Activated CD8-positive, alpha-beta memory T cell treated with anti-CD3 and anti-CD28 coated beads, Interleukin-2, amount 50 U/mL, for 24 hours (primary cell): ENCODE measurements around the gene CHRNA4.
"Not testable (repeated sequence)": the region's sequence is repeated elsewhere in the genome, so short reads cannot be mapped to it uniquely, and the experiment has no call there.

Experiments used
- DNase-seq: peaks from one replicate; pipeline ENCODE4 v3.0.0-alpha.2; 2020; ENCODE audit errors: extremely low read depth

The CHRNA4 gene

GRCh38 chr20:63350196-63350595 is 11.0 kb downstream of the CHRNA4 start:
- no peak for DNase-seq

DNA sequence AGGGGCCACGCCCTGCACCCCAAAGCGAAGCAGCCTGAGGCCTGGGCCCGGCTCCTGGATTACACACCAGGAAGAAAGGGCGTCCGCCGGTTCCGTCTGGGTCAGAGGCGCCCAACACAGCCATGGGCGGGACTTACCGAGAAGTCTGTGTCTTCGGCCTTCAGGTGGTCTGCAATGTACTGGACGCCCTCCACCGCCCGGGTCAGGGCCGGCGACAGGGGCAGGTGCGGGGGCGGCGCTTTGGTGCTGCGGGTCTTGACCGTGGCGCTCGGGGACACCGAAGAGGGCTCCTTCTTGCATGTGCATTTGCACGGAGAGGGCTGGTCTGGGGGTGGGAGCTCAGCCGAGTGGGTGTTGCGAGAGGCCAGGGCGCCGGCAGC is 11.6 kb downstream of the CHRNA4 start:
- DNase-seq, result no peak

DNA sequence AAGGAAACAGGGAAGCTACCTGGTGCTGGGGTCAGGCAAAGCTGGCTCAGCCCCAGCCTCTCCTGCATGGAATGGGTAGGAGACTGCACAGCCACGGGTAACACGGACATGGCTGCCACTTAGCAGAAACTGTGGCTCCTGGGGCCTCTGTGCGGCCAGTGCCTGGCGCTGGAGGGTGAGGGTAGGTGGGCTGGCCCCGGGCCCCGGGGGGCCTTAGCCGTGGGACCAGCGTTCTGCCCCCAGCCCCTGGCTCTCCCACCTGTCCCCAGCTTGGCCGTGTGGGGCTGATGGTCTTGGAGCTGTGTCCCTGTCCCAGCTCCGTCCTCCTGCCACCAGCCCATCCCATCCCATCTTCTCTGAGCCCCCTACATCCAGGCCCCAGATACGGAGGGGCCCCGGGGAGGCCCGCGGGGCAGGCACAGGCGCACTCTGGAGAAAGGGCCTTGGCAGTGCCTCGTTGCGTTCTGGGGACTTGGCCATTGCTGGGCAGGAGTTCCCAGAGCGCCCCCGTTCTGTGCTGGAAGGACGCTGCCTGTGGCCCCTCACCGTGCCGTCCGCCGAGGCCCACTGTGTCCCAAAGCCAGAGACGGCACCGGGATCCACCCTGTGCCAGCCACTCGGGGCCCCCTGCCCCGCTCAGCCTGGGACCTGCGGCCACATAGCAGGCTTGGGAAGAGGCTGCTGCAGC is 12.2 kb downstream of the CHRNA4 start:
- no peak for DNase-seq

DNA sequence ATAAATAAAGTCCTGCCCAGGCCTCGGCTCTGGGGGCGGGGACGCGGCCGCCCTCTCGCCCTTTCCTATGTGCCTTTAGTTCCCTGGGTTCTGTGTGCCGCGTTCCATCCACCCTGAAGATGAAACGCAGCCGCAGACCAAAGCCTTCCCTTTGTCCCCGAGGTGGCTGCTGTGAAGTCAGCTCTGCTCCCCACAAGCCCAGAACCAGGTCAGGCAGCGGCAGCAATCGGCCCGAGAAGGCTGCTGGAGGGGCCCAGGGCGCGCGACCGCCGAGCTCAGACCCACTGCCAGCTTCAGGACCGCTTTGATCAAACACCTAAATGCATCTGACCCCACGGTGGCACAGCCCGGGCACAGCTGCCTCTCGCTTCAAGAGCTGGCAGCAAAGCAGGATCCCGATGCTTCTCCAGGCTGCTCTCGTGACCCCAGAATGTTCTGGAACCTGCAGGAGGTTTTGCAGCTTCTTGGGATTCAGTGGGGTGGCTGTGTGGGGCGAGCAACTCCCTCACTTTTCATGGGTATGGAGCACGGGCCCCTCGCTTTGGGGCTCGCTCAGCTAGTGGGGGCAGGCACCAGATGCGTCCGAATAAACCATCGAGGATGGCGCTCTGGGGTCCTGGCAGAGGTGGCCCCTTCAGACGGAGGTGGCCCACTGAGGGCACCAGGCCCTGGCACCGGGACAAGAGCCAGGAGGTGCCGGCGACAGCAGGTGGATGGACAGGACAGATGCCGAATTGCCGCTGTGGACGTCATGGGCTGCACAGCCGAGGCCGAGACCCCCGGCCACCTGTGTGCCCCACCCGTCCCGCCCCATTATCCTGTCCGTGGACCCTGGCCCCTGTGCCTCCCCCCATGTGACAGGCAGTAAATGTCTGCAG is 13.0 kb downstream of the CHRNA4 start:
- no peak for DNase-seq

- DNase-seq, result no peak
Measured at GRCh38 chr20:63347081-63347741, 13.9 kb downstream of the CHRNA4 start.

GRCh38 chr20:63346131-63347080 is 14.7 kb downstream of the CHRNA4 start:
- no peak for DNase-seq

GRCh38 chr20:63345328-63346100 is 15.6 kb downstream of the CHRNA4 start:
- DNase-seq, result no peak

DNA sequence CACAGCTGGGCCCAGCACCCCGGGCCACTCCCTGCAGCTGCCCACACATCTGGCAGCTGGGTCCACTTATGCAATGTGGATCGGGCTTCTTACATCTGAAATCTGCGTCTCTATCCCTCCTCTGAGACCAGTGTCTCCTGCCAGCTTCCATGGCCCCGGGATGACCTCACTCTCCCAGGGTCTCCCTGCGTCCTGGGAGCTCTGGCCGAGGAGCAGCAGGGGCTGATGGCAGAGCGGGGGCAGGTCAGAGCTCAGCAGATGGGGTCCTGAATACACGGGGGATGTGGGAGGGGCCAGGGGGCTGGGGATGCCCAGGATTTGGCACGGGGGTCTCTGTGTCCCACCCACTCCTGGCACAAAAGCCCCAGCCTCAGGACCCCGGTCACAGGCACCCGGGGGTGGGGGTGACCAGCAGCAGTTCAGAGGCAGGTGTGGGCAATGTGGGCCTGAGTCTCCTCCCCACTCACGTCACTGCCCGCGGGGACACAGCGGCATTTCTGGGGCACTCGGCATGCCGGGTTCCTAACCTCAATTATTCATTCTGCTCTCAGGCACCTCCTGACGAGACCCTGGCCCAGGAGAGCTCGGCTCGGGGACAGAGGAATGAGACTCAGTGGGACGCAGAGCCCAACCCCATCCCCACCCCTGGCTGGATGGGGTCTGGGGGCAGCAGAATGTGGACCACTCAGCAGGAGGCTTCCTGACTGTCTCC is 16.4 kb downstream of the CHRNA4 start:
- no peak for DNase-seq

GRCh38 chr20:63343460-63344445 is 17.4 kb downstream of the CHRNA4 start:
- no peak for DNase-seq

GRCh38 chr20:63342561-63343459 is 18.3 kb downstream of the CHRNA4 start:
- DNase-seq, result no peak

DNA sequence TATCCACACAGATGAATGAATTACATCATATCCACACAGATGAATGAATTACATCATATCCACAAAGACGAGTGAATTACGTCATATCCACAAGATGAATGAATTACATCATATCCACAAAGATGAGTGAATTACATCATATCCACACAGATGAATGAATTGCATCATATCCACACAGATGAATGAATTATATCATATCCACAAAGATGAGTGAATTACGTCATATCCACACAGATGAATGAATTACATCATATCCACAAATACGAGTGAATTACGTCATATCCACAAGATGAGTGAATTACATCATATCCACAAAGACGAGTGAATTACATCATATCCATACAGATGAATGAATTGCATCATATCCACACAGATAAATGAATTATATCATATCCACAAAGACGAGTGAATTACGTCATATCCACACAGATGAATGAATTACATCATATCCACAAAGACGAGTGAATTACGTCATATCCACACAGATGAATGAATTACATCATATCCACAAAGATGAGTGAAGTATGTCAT is 20.9 kb downstream of the CHRNA4 start:
- DNase-seq, result not testable (repeated sequence)

DNA sequence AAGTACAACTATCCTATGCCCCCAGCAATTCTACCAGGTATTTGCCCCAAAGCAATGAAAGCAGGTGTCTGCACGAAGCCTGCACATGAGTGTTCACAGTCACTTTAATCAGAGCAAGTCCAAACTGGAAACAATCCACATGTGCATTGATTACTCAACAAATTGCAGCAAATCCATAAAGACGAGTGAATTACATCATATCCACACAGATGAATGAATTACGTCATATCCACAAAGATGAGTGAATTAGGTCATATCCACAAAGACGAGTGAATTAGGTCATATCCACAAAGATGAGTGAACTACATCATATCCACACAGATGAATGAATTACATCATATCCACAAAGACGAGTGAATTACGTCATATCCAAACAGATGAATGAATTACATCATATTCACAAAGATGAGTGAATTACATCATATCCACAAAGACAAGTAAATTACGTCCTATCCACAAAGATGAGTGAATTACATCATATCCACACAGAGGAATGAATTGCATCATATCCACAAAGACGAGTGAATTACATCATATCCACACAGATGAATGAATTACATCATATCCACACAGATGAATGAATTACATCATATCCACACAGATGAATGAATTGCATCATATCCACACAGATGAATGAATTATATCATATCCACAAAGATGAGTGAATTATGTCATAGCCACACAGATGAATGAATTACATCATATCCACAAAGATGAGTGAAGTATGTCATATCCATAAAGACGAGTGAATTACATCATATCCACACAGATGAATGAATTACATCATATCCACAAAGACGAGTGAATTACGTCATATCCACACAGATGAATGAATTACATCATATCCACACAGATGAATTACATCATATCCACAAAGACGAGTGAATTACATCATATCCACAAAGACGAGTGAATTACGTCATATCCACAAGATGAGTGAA is 21.7 kb downstream of the CHRNA4 start:
- not testable (repeated sequence) for DNase-seq

DNA sequence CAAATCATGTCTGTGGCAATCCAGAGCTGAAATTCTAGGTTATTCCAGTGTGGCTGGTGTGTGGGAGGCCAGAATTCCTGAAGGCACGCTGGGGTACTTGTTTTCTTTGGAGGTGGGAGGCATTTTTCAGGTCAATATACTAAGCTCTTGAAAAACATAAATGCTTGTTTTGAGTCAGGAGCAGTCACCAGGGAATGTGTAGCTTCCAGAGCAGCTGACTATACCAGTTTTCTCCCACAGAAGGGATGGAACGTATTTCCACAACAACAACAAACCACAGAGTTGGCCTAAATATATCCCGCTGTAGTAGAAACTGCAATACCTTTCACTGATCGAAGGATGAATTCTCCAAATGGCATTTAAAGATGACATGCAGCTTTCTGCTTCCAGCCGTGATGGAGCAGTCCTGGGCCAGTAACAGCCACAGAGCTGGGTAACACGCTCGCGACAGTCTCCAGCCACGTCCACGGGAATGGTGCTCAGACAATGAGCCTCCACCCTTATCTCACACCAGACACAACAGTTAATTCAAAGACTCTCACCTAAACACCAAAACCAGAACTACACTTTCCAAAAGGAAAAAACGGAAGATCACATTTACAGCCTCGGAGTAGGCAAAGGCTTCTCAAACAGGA is 23.2 kb downstream of the CHRNA4 start:
- DNase-seq, result no peak

DNA sequence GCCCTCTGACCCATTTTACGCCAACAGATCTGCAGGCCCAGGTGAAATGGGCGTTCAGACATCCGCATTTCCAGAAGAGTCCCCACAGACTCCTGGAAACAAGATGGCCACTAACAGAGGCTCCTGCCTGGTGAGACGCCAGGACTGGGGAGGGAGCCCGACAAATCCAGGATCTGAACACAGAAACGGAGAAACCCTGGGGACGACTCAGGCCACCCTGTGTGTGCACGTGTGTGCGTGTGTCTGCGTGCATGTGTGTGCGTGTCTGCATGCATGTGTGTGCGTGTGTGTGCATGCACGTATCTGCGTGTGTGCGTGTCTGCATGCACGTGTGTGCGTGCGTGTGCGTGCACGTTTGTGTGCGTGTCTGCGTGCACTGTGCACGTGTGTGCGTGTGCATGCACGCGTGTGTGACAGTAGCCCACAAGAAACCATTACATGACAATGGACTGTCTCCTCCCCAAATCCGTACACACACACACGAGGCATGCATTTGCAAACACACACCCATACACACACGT is 24.9 kb downstream of the CHRNA4 start:
- no peak for DNase-seq

DNA sequence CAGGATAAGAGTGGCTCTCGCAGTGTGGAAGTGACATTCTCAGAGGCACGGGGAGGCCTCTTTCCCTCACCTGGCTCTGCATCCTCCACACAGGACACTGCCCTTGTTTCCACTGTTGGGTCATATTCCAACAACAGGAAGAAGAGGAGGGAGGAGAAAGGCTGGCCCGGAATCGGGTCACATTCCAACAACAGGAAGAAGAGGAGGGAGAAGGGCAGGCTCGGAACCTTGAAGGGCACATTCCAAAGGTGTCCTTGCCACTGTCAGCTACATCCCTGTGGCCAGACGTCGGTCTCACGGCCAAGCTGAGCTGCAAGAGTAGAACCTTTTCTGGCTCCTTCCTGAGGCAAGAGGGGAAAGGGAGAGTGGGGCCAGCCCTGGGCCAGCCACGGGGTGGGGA is 25.4 kb downstream of the CHRNA4 start:
- no peak for DNase-seq

DNA sequence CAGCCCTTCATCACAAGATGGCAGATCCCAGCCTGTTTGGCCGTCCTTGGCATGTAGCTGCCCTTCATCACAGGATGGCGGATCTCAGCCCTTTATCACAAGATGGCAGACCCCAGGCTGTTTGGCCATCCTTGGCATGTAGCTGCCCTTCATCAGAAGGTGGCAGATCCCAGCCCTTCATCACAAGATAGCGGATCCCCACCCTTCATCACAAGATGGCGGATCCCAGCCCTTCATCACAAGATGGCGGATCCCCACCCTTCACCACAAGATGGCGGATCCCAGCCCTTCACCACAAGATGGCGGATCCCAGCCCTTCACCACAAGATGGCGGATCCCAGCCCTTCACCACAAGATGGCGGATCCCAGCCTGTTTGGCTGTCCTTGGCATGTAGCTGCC is 26.1 kb downstream of the CHRNA4 start:
- not testable (repeated sequence) for DNase-seq
